K562 (cell line): Measurements from ENCODE around the gene CMIP. TPM values are rescaled to one million over a fixed set of nuclear protein-coding genes. Genes with fewer than 3 reads are reported as not detected.
A peak's percentile ranks its signal among the peaks of the same experiment; 100 is the strongest.

Source experiments
- CEBPG ChIP-seq, 3 experiments: fragments of 200-800 bp in 1 of 3; sonication (Bioruptor generic) in 1 of 3; sonication (generic) in 1 of 3; formaldehyde crosslinking in 1 of 3; IDR thresholded peaks in 2 of 3; conservative IDR thresholded peaks in 1 of 3; 2 replicates each; pipeline versions ENCODE4 v1.6.1 to v1.8.0; 2016 to 2022; ENCODE audit warnings: missing compliant biosample characterization in 2 of 3, missing genetic modification characterization in 2 of 3, mild to moderate bottlenecking in 1 of 3, missing genetic modification reagents in 1 of 3
- CREBBP ChIP-seq: IDR thresholded peaks from one replicate; pipeline ENCODE4 v1.6.1; 2012; ENCODE audit warnings: low read depth, mild to moderate bottlenecking, control low read depth, inconsistent platforms, low read length
- CSDE1 ChIP-seq, 2 experiments: fragments of 450-650 bp; IDR thresholded peaks; 2 replicates each; pipeline ENCODE4 v1.6.1; 2016; ENCODE audit warnings: mild to moderate bottlenecking in 1 of 2
- FOXJ3 ChIP-seq: sonication (generic); formaldehyde crosslinking; IDR thresholded peaks from 2 replicates; pipeline ENCODE4 v1.4.0; 2020; ENCODE audit warnings: mild to moderate bottlenecking, missing genetic modification reagents
- GATAD2B ChIP-seq: fragments of 450-650 bp; IDR thresholded peaks from 2 replicates; pipeline ENCODE4 v1.6.1; 2017; ENCODE audit warnings: mild to moderate bottlenecking, borderline replicate concordance
- JUNB ChIP-seq: fragments of 450-650 bp; formaldehyde crosslinking; conservative IDR thresholded peaks from 2 replicates; pipeline ENCODE4 v1.4.0; 2020; ENCODE audit warnings: mild to moderate bottlenecking
- MEIS2 ChIP-seq: fragments of 450-650 bp; IDR thresholded peaks from 2 replicates; pipeline ENCODE4 v1.6.1; 2014; ENCODE audit warnings: mild to moderate bottlenecking; ENCODE audit not compliant: partially characterized antibody
- PYGO2 ChIP-seq: fragments of 450-650 bp; IDR thresholded peaks from 2 replicates; pipeline ENCODE4 v1.6.1; 2016; ENCODE audit warnings: mild to moderate bottlenecking, missing genetic modification characterization, moderate library complexity, missing compliant biosample characterization
- RHOXF2B ChIP-seq: fragments of 250-450 bp; sonication (Bioruptor Pico); conservative IDR thresholded peaks from 2 replicates; pipeline ENCODE4 v1.5.1; 2021
- SMARCE1 ChIP-seq: fragments of 450-650 bp; IDR thresholded peaks from 2 replicates; pipeline ENCODE4 v1.7.1; 2016; ENCODE audit warnings: mild to moderate bottlenecking
- XRCC4 ChIP-seq: IDR thresholded peaks from one replicate; pipeline ENCODE4 v1.6.1; 2011; ENCODE audit not compliant: insufficient read depth, insufficient read length; ENCODE audit errors: extremely low read depth
- ZNF232 ChIP-seq: sonication (generic); formaldehyde crosslinking; IDR thresholded peaks from 2 replicates; pipeline ENCODE4 v1.8.0; 2022; ENCODE audit warnings: mild to moderate bottlenecking, missing genetic modification reagents
- ZNF263 ChIP-seq: sonication (generic); formaldehyde crosslinking; IDR thresholded peaks from 2 replicates; pipeline ENCODE4 v1.8.0; 2022; ENCODE audit warnings: mild to moderate bottlenecking, missing genetic modification reagents, borderline replicate concordance
- ZNF431 ChIP-seq: sonication (generic); formaldehyde crosslinking; IDR thresholded peaks from 2 replicates; pipeline ENCODE4 v1.8.0; 2022; ENCODE audit warnings: mild to moderate bottlenecking, missing genetic modification reagents
- ZNF445 ChIP-seq: fragments of 250-450 bp; sonication (Bioruptor Pico); IDR thresholded peaks from 2 replicates; pipeline ENCODE4 v1.4.0; 2020; ENCODE audit warnings: low read depth, mild to moderate bottlenecking, moderate library complexity
- ZNF696 ChIP-seq: fragments of 250-450 bp; sonication (Bioruptor Pico); conservative IDR thresholded peaks from 2 replicates; pipeline ENCODE4 v1.4.0; 2020; ENCODE audit warnings: mild to moderate bottlenecking, moderate library complexity
- polyA plus RNA-seq, 8 experiments: library from polyadenylated mRNA; depleted of rRNA in 4 of 8; stranded (reverse) in 5 of 8; unstranded in 3 of 8; fragments of >200 nt; fragmentation: Nextera tagmentation in 2 of 8; fragmentation: Illumina TruSeq in 1 of 8; extraction: Ambion mirVana in 2 of 8; extraction: Trizol in 1 of 8; gene quantifications; 2 replicates each; pipeline versions ENCODE4 v1.2.1 to v1.2.3, GENCODE V29; 2011 to 2014; ENCODE audit warnings: inconsistent platforms in 1 of 8, missing spikeins in 1 of 8
- total RNA-seq, 7 experiments: library from RNA; depleted of rRNA in 6 of 7; stranded (reverse); fragments of >200 nt in 6 of 7; fragmentation: Illumina TruSeq in 2 of 7; extraction: Trizol in 2 of 7; gene quantifications; 2 replicates each; pipeline versions ENCODE4 v1.2.1 to v1.2.3, GENCODE V29; 2011 to 2021; ENCODE audit warnings: low replicate concordance in 1 of 7
- TF ChIP-seq, protein P1 (sequence below): sonication (generic); formaldehyde crosslinking; IDR thresholded peaks from 2 replicates; pipeline ENCODE4 v1.8.1; 2023; ENCODE audit warnings: mild to moderate bottlenecking, missing genetic modification reagents
- TF ChIP-seq, protein P2 (sequence below): fragments of 250-450 bp; sonication (Bioruptor Pico); IDR thresholded peaks from 2 replicates; pipeline ENCODE4 v1.8.0; 2021; ENCODE audit warnings: moderate library complexity, mild to moderate bottlenecking, inconsistent platforms
- TF ChIP-seq, protein P3 (sequence below): fragments of 450-650 bp; IDR thresholded peaks from 2 replicates; pipeline ENCODE4 v1.6.1; 2016; ENCODE audit warnings: mild to moderate bottlenecking
- TF ChIP-seq, protein P4 (sequence below): fragments of 250-450 bp; sonication (Bioruptor Pico); IDR thresholded peaks from 2 replicates; pipeline ENCODE4 v1.8.0; 2021; ENCODE audit warnings: mild to moderate bottlenecking, moderate library complexity

Gene CMIP
- total and polyA plus RNA-seq, 9 of the 15 experiments (the other 6 are each of a cell fraction or from before 2014, with no cell fraction given) = 0.94 to 82.5 (median 10.3) TPM

DNA sequence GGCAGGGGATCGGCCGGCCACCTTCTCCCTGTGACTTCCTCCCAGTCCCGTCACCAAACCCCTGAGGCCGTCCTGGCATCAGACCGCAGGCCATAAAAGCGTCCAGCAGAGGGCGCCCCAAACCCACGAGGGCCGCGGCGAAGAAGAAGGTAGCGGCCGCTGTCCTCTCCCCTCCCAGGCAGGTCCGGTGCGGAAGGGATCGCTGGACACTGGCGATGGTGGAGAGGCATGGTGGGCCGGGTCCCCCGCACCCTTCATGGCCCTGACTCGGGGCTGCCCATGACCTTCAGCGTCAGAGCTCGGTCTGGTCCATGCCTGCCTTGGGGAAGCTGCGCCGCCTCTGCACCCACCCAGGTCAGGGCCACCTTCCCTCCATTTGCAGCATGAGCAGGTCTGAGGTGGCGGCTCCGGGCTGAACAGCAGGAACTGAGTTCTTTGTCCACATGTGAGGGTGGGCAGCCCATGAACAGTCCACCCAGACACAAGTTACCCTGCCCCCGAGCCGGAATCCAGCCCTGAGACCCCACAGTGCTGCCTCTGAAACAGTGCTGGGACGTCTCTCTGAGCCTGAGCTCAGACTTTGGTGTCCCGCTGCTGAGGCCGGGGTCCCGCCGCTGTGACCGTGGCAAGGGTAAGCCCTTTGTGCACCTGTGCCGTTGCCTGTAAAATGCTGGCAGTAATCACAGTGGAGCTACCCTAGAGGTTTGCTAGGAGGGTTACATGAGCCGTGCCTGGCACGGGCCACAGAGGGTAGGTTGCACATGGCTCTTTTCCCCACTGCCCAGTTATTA is 40.8 kb upstream of the CMIP start (continued):
- no peak for TF ChIP-seq CEBPG (CRISPR knock-in tag; IDR thresholded peaks at IDR 0.05)
- no peak for TF ChIP-seq CEBPG (tag; conservative IDR thresholded peaks at IDR 0.05 in 1 of 2, IDR thresholded peaks at IDR 0.05 in 1 of 2)
- no peak for TF ChIP-seq SMARCE1
- TF ChIP-seq, protein P1, sequence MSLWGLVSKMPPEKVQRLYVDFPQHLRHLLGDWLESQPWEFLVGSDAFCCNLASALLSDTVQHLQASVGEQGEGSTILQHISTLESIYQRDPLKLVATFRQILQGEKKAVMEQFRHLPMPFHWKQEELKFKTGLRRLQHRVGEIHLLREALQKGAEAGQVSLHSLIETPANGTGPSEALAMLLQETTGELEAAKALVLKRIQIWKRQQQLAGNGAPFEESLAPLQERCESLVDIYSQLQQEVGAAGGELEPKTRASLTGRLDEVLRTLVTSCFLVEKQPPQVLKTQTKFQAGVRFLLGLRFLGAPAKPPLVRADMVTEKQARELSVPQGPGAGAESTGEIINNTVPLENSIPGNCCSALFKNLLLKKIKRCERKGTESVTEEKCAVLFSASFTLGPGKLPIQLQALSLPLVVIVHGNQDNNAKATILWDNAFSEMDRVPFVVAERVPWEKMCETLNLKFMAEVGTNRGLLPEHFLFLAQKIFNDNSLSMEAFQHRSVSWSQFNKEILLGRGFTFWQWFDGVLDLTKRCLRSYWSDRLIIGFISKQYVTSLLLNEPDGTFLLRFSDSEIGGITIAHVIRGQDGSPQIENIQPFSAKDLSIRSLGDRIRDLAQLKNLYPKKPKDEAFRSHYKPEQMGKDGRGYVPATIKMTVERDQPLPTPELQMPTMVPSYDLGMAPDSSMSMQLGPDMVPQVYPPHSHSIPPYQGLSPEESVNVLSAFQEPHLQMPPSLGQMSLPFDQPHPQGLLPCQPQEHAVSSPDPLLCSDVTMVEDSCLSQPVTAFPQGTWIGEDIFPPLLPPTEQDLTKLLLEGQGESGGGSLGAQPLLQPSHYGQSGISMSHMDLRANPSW (CRISPR knock-in tag) = no peak
- TF ChIP-seq, protein P2, sequence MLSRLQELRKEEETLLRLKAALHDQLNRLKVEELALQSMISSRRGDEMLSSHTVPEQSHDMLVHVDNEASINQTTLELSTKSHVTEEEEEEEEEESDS (CRISPR knock-in tag) = no peak
- TF ChIP-seq FOXJ3 = no peak
- TF ChIP-seq, protein P3, sequence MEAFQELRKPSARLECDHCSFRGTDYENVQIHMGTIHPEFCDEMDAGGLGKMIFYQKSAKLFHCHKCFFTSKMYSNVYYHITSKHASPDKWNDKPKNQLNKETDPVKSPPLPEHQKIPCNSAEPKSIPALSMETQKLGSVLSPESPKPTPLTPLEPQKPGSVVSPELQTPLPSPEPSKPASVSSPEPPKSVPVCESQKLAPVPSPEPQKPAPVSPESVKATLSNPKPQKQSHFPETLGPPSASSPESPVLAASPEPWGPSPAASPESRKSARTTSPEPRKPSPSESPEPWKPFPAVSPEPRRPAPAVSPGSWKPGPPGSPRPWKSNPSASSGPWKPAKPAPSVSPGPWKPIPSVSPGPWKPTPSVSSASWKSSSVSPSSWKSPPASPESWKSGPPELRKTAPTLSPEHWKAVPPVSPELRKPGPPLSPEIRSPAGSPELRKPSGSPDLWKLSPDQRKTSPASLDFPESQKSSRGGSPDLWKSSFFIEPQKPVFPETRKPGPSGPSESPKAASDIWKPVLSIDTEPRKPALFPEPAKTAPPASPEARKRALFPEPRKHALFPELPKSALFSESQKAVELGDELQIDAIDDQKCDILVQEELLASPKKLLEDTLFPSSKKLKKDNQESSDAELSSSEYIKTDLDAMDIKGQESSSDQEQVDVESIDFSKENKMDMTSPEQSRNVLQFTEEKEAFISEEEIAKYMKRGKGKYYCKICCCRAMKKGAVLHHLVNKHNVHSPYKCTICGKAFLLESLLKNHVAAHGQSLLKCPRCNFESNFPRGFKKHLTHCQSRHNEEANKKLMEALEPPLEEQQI = no peak
- no peak for TF ChIP-seq ZNF445 (CRISPR knock-in tag)
- TF ChIP-seq ZNF696 (CRISPR knock-in tag) = no peak
- no peak for TF ChIP-seq PYGO2
- TF ChIP-seq MEIS2 = peak; percentile 5
- no peak for TF ChIP-seq ZNF232 (CRISPR knock-in tag)
- TF ChIP-seq CSDE1 (IDR thresholded peaks at IDR 0.05) = no peak
- TF ChIP-seq, protein P4, sequence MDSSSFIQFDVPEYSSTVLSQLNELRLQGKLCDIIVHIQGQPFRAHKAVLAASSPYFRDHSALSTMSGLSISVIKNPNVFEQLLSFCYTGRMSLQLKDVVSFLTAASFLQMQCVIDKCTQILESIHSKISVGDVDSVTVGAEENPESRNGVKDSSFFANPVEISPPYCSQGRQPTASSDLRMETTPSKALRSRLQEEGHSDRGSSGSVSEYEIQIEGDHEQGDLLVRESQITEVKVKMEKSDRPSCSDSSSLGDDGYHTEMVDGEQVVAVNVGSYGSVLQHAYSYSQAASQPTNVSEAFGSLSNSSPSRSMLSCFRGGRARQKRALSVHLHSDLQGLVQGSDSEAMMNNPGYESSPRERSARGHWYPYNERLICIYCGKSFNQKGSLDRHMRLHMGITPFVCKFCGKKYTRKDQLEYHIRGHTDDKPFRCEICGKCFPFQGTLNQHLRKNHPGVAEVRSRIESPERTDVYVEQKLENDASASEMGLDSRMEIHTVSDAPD (CRISPR knock-in tag) = no peak
- TF ChIP-seq ZNF263 (CRISPR knock-in tag) = peak; percentile 81
- TF ChIP-seq RHOXF2B (CRISPR knock-in tag) = no peak
- no peak for TF ChIP-seq JUNB
- no peak for TF ChIP-seq GATAD2B
- TF ChIP-seq CREBBP = no peak
- no peak for TF ChIP-seq ZNF431 (CRISPR knock-in tag)
- no peak for TF ChIP-seq XRCC4
